Naive thymus-derived CD8-positive, alpha-beta T cell (primary cell): Measurements from ENCODE around the gene TM2D1. TPM values are rescaled to one million over a fixed set of nuclear protein-coding genes. Genes with fewer than 3 reads are reported as not detected.
"Not testable (repeated sequence)": the region's sequence is repeated elsewhere in the genome, so short reads cannot be mapped to it uniquely, and the experiment has no call there.

Experiments used
- ATAC-seq, 2 donors: fragments of 150-1000 bp; cut with Tn5 transposase in 1 of 2; sonication (Bioruptor Pico), chemical (Tn5 transposase) in 1 of 2; 1 replicate in 1 of 2; 2 replicates in 1 of 2; pipeline ENCODE4 v1.10.0; 2021; ENCODE audit warnings: mild to moderate bottlenecking in 2 of 2, moderate library complexity in 2 of 2
- POLR2A ChIA-PET: fragments of 350-600 bp; sonication (Branson Sonifier 250); formaldehyde crosslinking; loops from one replicate; lab custom pipeline; 2021; ENCODE audit warnings: antibody characterized with exemption; lab: Charles Lee
- DNase-seq, 10 donors: peaks; one replicate each; pipeline versions ENCODE4 v3.0.0 to v3.0.0-alpha.2; 2020 to 2022
- H3K27ac Mint-ChIP-seq, 10 donors: one replicate each; pipeline ENCODE4 v1.8.0; 2020 to 2022; ENCODE audit warnings: mild to moderate bottlenecking in 10 of 10, mixed read lengths in 10 of 10, moderate library complexity in 4 of 10, inconsistent platforms in 1 of 10
- H3K27me3 Mint-ChIP-seq, 5 donors: one replicate each; pipeline ENCODE4 v1.8.0; 2021 to 2022; ENCODE audit warnings: mixed read lengths in 5 of 5
- H3K36me3 Mint-ChIP-seq, 3 donors: one replicate each; pipeline ENCODE4 v1.8.0; 2020 to 2022; ENCODE audit warnings: mixed read lengths in 3 of 3, mild to moderate bottlenecking in 2 of 3, inconsistent platforms in 1 of 3
- H3K4me1 Mint-ChIP-seq, 4 donors: one replicate each; pipeline ENCODE4 v1.8.0; 2021 to 2022; ENCODE audit warnings: mixed read lengths in 4 of 4
- H3K4me3 Mint-ChIP-seq, 10 donors: one replicate each; pipeline ENCODE4 v1.8.0; 2020 to 2022; ENCODE audit warnings: mild to moderate bottlenecking in 10 of 10, mixed read lengths in 10 of 10, moderate library complexity in 6 of 10, inconsistent platforms in 1 of 10
- H3K9me3 Mint-ChIP-seq, 9 donors: one replicate each; pipeline ENCODE4 v1.8.0; 2020 to 2022; ENCODE audit warnings: mixed read lengths in 9 of 9, mild to moderate bottlenecking in 3 of 9, inconsistent platforms in 1 of 9, moderate library complexity in 1 of 9
- polyA plus RNA-seq, 3 donors: library from polyadenylated mRNA; unstranded; fragments of 300-500 nt; fragmentation: Illumina TruSeq; gene quantifications; one replicate each; pipeline ENCODE4 v1.2.3, GENCODE V29; 2021
- total RNA-seq, 8 experiments: library from RNA in 2 of 8; stranded (reverse) in 2 of 8; gene quantifications; one replicate each; pipeline ENCODE4 v1.2.3 and lab custom pipeline; 2021 to 2026

Gene TM2D1
- total and polyA plus RNA-seq, 5 experiments from 2014 or later: 27.7 to 47.3 (median 37.9) TPM

DNA sequence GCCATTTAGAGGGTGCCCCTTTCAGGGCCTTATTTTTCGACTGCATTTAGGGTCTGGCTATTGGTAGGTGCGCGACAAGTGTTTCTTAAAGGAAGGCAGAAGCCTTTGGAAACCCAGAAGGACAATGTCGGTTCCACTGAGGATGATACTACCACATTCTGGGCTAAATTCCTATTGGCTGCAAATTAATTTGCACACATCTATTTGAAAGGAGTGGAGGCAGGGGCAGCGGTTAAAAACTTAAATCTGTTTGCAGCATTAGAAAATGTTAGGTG is 18.4 kb upstream of the TM2D1 start:
- peaks cover 19 to 40% (median 29%) of the 10 kb centered on the region in 4 donors for H3K4me1 Mint-ChIP-seq
- DNase-seq: peak in 1 of 10 donors; percentile 5
- POLR2A ChIA-PET: interaction anchor here (1.4 to 2.3 kb wide), 3 partner anchors 18 to 666 kb away, joined by 3 to 7 read pairs (median 6); partner anchors contain the start of gene TM2D1

DNA sequence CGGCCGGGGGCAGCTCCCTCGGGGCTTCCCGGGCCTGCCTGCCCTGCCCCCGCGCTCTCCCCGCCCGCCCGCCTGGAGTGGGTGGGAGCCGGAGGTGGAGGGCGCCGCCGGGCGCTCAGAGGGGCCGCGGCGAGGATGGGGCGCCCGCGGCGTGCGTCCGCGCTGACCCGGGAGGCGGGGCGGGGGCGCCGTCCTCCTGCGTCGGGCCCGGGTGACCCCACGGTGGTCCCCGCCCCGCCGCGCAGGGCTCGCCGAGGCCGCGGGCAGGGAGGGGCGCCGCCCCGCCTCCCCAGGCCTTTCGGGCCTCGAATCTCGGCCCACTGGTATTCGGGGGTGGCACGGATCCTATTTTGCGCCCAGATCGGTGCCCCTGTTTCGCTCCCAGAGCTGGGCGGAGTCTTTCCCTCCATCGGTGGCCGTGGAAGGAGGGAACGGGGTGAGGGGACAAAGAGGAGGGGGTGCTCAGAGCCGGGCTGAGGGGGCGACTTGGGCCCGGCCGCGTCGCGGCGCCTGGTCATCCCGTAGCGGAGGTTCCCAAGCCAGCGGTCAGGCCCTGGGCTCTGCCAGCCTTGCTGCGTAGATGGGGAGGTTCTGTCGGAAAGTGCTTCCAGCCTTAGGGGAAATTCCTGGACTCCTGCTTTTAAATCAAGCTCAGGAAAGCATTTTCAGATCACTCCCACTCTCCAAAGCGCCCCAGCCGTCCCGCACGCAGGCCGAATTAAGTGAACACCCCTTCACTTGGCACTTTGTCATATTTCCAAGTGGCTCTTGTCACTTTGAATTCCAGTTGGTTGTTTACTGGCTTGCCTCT is 17.9 kb upstream of the TM2D1 start:
- Mint-ChIP-seq H3K27ac (peak overlapping the region; percentile 26 to 94 (median 86)), H3K27me3 (no peaks in the 10 kb centered on the region), H3K4me1 (peaks cover 19 to 40% (median 29%) of the 10 kb centered on the region in 4 donors), H3K4me3 (peak overlapping the region; percentile 67 to 98 (median 78)), H3K36me3 (peaks cover 0 to 3% (median 0%) of the 10 kb centered on the region in 3 donors), H3K9me3 (no peaks in the 10 kb centered on the region)
- ATAC-seq: no peak
- POLR2A ChIA-PET: interaction anchor here (1.4 to 2.3 kb wide), 3 partner anchors 17 to 665 kb away, joined by 3 to 7 read pairs (median 6); partner anchors contain the start of gene TM2D1
- DNase-seq: peak in 5 of 10 donors; percentile 5 to 21 (median 10)

More for the DNA sequence above, 18.4 kb upstream of the TM2D1 start:
- Mint-ChIP-seq H3K27me3 (no peaks in the 10 kb centered on the region), H3K4me3 (peak overlapping the region; percentile 67 to 88 (median 78)), H3K36me3 (peaks cover 0 to 3% (median 0%) of the 10 kb centered on the region in 3 donors), H3K9me3 (no peaks in the 10 kb centered on the region), H3K27ac (peak overlapping the region; percentile 26 to 94 (median 86))
- ATAC-seq: no peak

DNA sequence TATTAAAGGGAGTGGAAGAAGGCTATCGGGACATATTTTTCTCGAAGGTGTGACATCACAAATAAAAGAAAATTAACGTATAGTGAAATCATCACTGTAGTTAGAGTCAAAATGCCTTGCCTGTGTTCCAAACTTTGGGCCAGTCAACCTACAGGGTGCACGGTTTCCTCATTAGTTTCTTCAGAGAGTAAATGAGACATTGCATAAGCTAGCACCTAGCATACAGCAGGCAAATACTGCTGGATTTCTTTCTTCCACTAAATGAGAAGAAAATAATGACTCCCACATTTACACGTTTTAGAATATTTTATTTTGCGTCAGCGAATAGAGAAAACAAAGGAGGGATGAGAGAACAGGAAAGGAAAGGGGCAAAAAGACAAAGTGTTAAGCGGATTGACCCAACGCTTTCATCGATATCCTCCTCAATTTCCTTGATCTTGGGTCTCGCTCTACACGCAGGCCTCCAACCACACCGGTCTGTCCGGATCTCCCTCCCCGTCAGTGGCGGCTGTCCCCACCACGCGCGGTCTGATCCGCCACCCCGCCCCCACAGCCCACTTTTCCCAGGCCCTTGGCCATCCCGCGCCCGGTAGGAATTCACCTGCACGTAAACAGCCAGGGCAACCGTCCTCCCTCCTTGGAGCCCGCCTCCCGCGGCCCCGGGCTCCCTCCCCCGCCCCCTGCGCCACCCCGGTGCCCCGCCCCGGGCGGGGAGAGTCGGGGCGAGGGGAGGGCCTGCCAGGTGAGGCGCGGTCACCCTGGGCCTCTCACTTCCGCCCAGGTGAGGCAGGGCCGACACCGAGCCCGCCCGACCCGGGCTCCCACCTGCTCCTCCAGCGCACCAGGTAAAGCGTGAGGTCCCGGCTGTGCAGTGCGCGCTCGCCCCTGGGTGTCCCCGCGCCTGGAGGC is 17.0 kb upstream of the TM2D1 start, which contains the start of gene PATJ:
PATJ (plus strand) TSS at position 770 of the 909 bp plus-strand sequence. CDS start 20,413 bp downstream, outside the sequence.
- no peaks in the 10 kb centered on the region for H3K9me3 Mint-ChIP-seq
- DNase-seq: peak; percentile 43 to 84 (median 74)
- POLR2A ChIA-PET: interaction anchor here (1.4 to 2.3 kb wide), 3 partner anchors 16 to 664 kb away, joined by 3 to 7 read pairs (median 6); partner anchors contain the start of gene TM2D1
- H3K27ac Mint-ChIP-seq: peak within 1 kb of the TSS; percentile 70 to 98 (median 94)
- H3K4me3 Mint-ChIP-seq: peak within 1 kb of the TSS; percentile 87 to 99 (median 93)
- H3K4me1 Mint-ChIP-seq: peaks cover 19 to 37% (median 29%) of the 10 kb centered on the region in 4 donors
- H3K36me3 Mint-ChIP-seq: no peaks in the 10 kb centered on the region
- no peaks in the 10 kb centered on the region for H3K27me3 Mint-ChIP-seq
- ATAC-seq: peak; percentile 86 to 89

DNA sequence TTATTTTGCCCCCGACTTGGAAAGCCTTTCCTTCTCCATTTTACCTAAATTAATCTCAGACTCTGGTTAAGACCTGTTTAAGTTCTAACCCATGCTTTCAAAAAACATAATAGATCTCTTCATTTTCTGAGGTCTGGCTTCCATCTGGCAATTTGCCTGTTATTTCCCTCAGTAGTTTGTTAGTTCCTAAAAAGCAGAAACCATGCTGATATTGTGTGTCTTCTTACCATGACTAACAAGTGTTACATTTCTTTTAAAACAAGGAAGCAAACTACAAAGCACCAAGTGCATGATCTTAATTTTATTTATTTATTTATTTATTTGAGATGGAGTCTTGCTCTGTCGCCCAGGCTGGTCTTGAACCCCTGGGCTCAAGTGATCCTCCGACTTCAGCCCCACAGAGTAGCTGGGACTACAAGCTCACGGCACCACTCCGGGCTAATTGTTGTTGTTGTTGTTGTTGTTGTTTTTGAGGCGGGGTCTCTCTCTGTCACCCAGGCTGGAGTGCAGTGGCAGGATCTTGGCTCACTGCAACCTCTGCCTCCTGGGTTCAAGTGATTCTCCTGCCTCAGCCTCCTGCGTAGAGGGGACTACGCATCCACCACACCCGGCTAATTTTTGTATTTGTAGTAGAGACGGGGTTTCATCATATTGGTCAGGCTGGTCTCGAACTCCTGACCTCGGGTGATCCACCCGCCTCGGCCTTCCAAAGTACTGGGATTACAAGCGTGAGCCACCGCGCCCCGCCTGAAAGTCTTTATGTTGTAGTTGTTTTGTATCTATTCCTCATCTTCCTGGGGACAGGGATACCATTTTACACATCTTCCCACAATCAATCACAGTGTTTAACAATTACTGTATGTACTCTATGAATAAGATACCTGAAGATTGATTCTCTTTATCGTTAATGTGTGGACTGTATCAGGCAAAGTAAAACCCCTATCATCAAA is 16.1 kb upstream of the TM2D1 start:
- no peak for ATAC-seq
- POLR2A ChIA-PET: no interaction called here
- H3K36me3 Mint-ChIP-seq: no peaks in the 10 kb centered on the region
- H3K27me3 Mint-ChIP-seq: no peaks in the 10 kb centered on the region
- peak overlapping the region; percentile 87 to 99 (median 93) for H3K4me3 Mint-ChIP-seq
- no peaks in the 10 kb centered on the region for H3K9me3 Mint-ChIP-seq
- no peak for DNase-seq
- H3K4me1 Mint-ChIP-seq: peaks cover 18 to 37% (median 29%) of the 10 kb centered on the region in 4 donors
- H3K27ac Mint-ChIP-seq: peak overlapping the region; percentile 70 to 98 (median 94)

DNA sequence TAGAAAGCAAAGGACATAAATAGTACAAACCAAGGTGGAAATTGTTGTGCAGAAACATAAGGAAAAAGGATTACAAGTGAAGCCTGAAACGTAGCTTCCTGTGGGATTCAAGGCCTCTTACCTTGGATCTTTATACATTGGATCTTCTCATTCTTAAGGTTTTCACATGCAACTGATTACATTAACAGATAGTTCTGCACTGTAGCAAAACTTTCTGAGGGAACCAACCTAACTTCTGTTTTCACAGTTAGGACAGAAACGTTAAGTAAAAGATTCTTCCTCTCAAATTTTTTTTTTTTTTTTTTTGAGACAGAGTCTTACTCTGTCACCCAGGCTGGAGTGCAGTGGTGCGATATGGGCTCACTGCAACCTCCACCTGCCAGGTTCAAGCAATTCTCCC is 7.8 kb upstream of the TM2D1 start:
- H3K9me3 Mint-ChIP-seq: no peaks in the 10 kb centered on the region
- peaks cover 0 to 2% (median 0%) of the 10 kb centered on the region in 5 donors for H3K27me3 Mint-ChIP-seq
- no peaks in the 10 kb centered on the region for H3K36me3 Mint-ChIP-seq
- ATAC-seq (no peak), DNase-seq (no peak)
- H3K27ac Mint-ChIP-seq: no peak overlapping the region
- POLR2A ChIA-PET: interaction anchor here (0.7 kb wide), 1 partner anchor 52 kb away, joined by 4 read pairs; no protein-coding TSS in a partner anchor
- peaks cover 3 to 12% (median 5%) of the 10 kb centered on the region in 4 donors for H3K4me1 Mint-ChIP-seq
- H3K4me3 Mint-ChIP-seq: no peak overlapping the region

DNA sequence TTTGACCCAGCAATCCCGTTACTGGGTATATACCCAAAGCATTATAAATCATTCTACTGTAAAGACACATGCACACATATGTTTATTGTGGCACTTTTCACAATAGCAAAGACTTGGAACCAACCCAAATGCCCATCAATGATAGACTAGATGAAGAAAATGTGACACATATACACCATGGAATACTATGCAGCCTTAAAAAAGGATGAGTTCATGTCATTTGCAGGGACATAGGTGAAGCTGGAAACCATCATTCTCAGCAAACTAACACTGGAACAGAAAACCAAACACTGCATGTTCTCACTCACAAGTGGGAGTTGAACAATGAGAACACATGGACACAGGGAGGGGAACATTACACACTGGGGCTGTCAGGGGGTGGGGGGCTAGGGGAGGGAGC is 5.7 kb upstream of the TM2D1 start:
- H3K36me3 Mint-ChIP-seq, H3K9me3 Mint-ChIP-seq, H3K4me3 Mint-ChIP-seq, H3K27me3 Mint-ChIP-seq, H3K27ac Mint-ChIP-seq, POLR2A ChIA-PET, DNase-seq, ATAC-seq: not testable (repeated sequence)
- H3K4me1 Mint-ChIP-seq: peaks cover 1 to 11% (median 4%) of the 10 kb centered on the region in 4 donors

DNA sequence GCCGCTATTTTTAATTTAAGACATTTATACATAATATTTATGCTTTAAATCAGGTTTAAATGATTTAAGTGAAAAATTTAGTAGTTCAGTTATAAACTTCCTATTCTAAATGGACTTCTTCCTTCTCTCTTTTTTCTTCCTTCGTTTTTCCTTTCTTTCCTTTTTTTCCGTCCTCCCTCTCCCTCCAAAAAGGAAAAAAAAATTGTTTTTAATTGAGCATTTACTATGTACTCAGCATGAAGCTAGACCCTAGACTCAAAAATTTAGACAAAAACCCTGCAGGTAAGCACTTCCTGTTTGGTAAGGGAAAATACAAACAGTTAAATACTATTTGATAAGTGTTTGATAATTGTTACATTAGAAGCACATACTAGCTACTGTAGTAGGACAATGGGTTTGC is 2.6 kb upstream of the TM2D1 start:
- POLR2A ChIA-PET: interaction anchor here (0.5 to 0.6 kb wide), 2 partner anchors 10 to 56 kb away, joined by 3 to 7 read pairs; no protein-coding TSS in a partner anchor
- Mint-ChIP-seq H3K4me3 (peak overlapping the region in 2 of 10 donors; percentile 48 to 50), H3K9me3 (no peaks in the 10 kb centered on the region), H3K27me3 (no peaks in the 10 kb centered on the region), H3K36me3 (peaks cover 0 to 5% (median 3%) of the 10 kb centered on the region in 3 donors), H3K4me1 (peaks cover 8 to 32% (median 25%) of the 10 kb centered on the region in 4 donors), H3K27ac (peak overlapping the region in 1 of 10 donors; percentile 72)
- ATAC-seq (no peak), DNase-seq (no peak)

DNA sequence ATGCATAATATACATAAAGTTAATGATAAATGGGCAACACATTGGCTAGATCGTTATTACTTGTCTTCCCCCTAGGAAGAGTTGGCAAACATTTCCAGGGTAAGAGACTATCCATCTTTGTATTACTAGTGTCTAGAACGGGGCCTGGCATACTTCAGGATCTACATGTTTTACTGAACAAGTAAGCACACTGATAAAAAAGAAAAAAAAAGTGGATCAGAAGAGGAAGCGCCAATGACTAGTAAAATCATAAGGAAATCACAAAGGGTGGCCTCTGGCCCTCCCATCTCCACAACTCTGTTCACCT is 482 bp downstream of the TM2D1 start:
- H3K9me3 Mint-ChIP-seq: no peaks in the 10 kb centered on the region
- DNase-seq: no peak
- H3K36me3 Mint-ChIP-seq: peaks cover 0 to 26% (median 5%) of the 10 kb centered on the region in 3 donors
- H3K27me3 Mint-ChIP-seq: no peaks in the 10 kb centered on the region
- peak overlapping the region; percentile 94 to 99 (median 98) for H3K27ac Mint-ChIP-seq
- POLR2A ChIA-PET: interaction anchor here (0.6 kb wide), 1 partner anchor 209 kb away, joined by 7 read pairs; no protein-coding TSS in a partner anchor
- H3K4me1 Mint-ChIP-seq: peaks cover 8 to 43% (median 34%) of the 10 kb centered on the region in 4 donors
- H3K4me3 Mint-ChIP-seq: peak overlapping the region; percentile 95 to 99 (median 99)
- no peak for ATAC-seq

DNA sequence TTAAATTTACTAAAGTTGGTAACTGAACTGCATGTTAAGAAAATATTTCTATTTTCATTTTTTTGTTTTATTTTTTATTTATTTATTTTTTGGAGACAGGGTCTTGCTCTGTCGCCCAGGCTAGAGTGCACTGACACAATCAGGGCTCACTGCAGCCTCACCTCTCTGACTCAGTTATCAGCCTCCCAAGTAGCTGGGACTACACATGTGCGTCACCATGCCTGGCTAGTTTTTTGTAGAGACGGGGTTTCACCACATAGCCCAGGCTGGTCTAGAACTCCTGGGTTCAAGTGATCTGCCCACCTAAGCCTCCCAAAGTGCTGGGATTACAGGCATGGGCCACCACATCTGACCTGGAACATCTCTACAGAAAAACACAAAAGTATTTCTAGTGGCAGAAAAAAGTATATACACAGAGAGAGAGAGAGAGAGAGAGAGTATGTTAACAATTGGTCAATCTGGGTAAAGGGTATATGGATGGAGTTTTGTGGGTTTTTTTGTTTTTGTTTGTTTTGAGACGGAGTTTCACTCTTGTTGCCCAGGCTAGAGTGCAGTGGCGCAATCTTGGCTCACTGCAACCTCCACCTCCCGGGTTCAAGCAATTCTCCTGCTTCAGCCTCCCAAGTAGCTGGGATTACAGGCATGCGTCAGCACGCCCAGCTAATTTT is 5.8 kb downstream of the TM2D1 start:
- Mint-ChIP-seq H3K27ac (peak overlapping the region in 4 of 10 donors; percentile 22 to 60 (median 39)), H3K36me3 (peaks cover 0 to 64% (median 8%) of the 10 kb centered on the region in 3 donors), H3K4me1 (peaks cover 6 to 41% (median 37%) of the 10 kb centered on the region in 4 donors)
- POLR2A ChIA-PET, H3K4me3 Mint-ChIP-seq, ATAC-seq, H3K9me3 Mint-ChIP-seq, H3K27me3 Mint-ChIP-seq, DNase-seq: not testable (repeated sequence)

DNA sequence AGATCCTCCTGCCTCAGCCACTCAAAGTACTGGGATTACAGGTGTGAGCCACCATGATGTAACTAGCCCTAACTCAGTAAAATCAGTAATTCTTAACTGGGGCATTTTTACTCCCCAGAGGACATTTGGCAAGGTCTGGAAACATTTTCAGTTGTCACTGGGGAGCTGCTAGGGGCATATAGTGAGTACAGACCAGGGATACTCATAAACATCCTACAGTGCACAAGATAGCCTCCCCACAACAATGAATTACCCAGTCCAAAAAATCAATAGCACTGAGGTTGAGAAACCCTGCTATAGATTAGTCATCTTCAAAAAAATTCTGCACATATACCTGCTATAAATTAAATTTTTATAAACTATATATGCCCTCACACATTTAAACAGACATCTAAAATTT is 13.0 kb downstream of the TM2D1 start:
- Mint-ChIP-seq H3K36me3 (peaks cover 0 to 74% (median 12%) of the 10 kb centered on the region in 3 donors), H3K27ac (no peak overlapping the region), H3K9me3 (no peaks in the 10 kb centered on the region)

DNA sequence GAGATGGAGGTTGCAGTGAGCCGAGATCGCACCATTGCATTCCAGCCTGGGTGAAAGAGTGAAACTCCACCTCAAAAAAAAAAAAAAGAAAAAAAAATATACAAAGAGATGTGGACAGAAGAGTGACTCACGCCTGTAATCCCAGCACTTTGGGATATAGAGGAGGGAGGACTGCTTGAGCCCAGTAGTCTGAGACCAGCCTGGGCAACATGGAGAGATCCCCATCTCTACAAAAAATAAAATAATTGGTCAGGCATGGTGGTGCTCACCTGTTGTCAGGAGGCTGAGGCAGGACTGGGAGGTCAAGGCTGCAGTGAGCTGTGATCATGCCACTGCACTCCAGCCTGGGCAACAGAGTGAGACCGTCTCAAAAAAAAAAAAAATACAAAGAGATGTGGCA is 13.7 kb downstream of the TM2D1 start:
- not testable (repeated sequence) for H3K27ac Mint-ChIP-seq, ATAC-seq

More for the DNA sequence above, 13.0 kb downstream of the TM2D1 start:
- Mint-ChIP-seq H3K27me3 (no peaks in the 10 kb centered on the region), H3K4me3 (no peak overlapping the region), H3K4me1 (peaks cover 2 to 30% (median 14%) of the 10 kb centered on the region in 4 donors)
- POLR2A ChIA-PET: no interaction called here
- no peak for ATAC-seq
- no peak for DNase-seq

More for the DNA sequence above, 13.7 kb downstream of the TM2D1 start:
- H3K4me3 Mint-ChIP-seq, H3K27me3 Mint-ChIP-seq, DNase-seq, POLR2A ChIA-PET, H3K9me3 Mint-ChIP-seq: not testable (repeated sequence)
- Mint-ChIP-seq H3K4me1 (peaks cover 2 to 27% (median 12%) of the 10 kb centered on the region in 4 donors), H3K36me3 (peaks cover 0 to 75% (median 12%) of the 10 kb centered on the region in 3 donors)
